KMS-11 (cell line): Measurements from ENCODE around the gene CLIC6.

Experiments used
- H2AFZ ChIP-seq: fragments of 200-600 bp; sonication (generic); 2 replicates; pipeline ENCODE4 v1.6.1; 2016; ENCODE audit warnings: antibody characterized with exemption, mixed run types, low read depth
- H3K27ac ChIP-seq: fragments of 200-600 bp; sonication (generic); 2 replicates; pipeline ENCODE4 v1.6.1; 2016; ENCODE audit warnings: mild to moderate bottlenecking, mixed run types
- H3K27me3 ChIP-seq: fragments of 200-600 bp; sonication (generic); 2 replicates; pipeline ENCODE4 v1.6.1; 2017; ENCODE audit warnings: mild to moderate bottlenecking, low read depth, mixed run types, moderate library complexity; ENCODE audit not compliant: insufficient read depth
- H3K36me3 ChIP-seq: fragments of 200-600 bp; sonication (generic); 2 replicates; pipeline ENCODE4 v1.6.1; 2017; ENCODE audit warnings: mild to moderate bottlenecking, mixed run types; ENCODE audit not compliant: insufficient read depth
- H3K4me1 ChIP-seq: fragments of 200-600 bp; sonication (generic); 2 replicates; pipeline ENCODE4 v1.6.1; 2016; ENCODE audit warnings: mild to moderate bottlenecking, low read depth, mixed run types; ENCODE audit not compliant: poor library complexity, severe bottlenecking
- H3K4me2 ChIP-seq: fragments of 200-600 bp; sonication (generic); 2 replicates; pipeline ENCODE4 v1.7.0; 2016; ENCODE audit warnings: mild to moderate bottlenecking, mixed run types
- H3K4me3 ChIP-seq: fragments of 200-600 bp; sonication (generic); IDR thresholded peaks from 2 replicates; pipeline ENCODE4 v1.6.1; 2017; ENCODE audit warnings: low read depth, low read length, mixed read lengths; ENCODE audit not compliant: insufficient read depth
- H3K79me2 ChIP-seq: fragments of 200-600 bp; sonication (generic); 2 replicates; pipeline ENCODE4 v1.6.1; 2016; ENCODE audit warnings: low read depth, mixed run types; ENCODE audit not compliant: insufficient read depth
- H3K9ac ChIP-seq: fragments of 200-600 bp; sonication (generic); 2 replicates; pipeline ENCODE4 v1.6.1; 2016; ENCODE audit warnings: mild to moderate bottlenecking, mixed run types
- H4K20me1 ChIP-seq: fragments of 200-600 bp; sonication (generic); 2 replicates; pipeline ENCODE4 v1.6.1; 2016; ENCODE audit warnings: mild to moderate bottlenecking, mixed run types; ENCODE audit not compliant: insufficient read depth
- CTCF ChIP-seq: fragments of 200-600 bp; sonication (generic); conservative IDR thresholded peaks from 2 replicates; pipeline ENCODE4 v1.6.1; 2017; ENCODE audit warnings: low read depth, mild to moderate bottlenecking, antibody characterized with exemption, low read length, moderate library complexity, mixed read lengths

The CLIC6 gene

GRCh38 chr21:34726627-34727337 lies 58.0 kb downstream of the CLIC6 start:
- no peaks in the 10 kb centered on the region for H3K27me3 ChIP-seq
- H3K4me1 ChIP-seq = no peaks in the 10 kb centered on the region
- H4K20me1 ChIP-seq = no peaks in the 10 kb centered on the region
- no peaks in the 10 kb centered on the region for H3K36me3 ChIP-seq
- H3K27ac ChIP-seq = no peak overlapping the region
- no peak overlapping the region for H3K4me3 ChIP-seq
- no peak overlapping the region for H3K9ac ChIP-seq
- no peak for TF ChIP-seq CTCF
- H3K79me2 ChIP-seq = no peaks in the 10 kb centered on the region
- no peak overlapping the region for H2AFZ ChIP-seq
- H3K4me2 ChIP-seq = no peak overlapping the region

GRCh38 chr21:34728479-34728878 lies 59.7 kb downstream of the CLIC6 start:
- H3K4me2 ChIP-seq = no peak overlapping the region
- H3K4me1 ChIP-seq = no peaks in the 10 kb centered on the region
- TF ChIP-seq CTCF = no peak
- H3K36me3 ChIP-seq = no peaks in the 10 kb centered on the region
- H3K9ac ChIP-seq = no peak overlapping the region
- no peaks in the 10 kb centered on the region for H4K20me1 ChIP-seq
- no peak overlapping the region for H2AFZ ChIP-seq
- no peaks in the 10 kb centered on the region for H3K27me3 ChIP-seq
- H3K4me3 ChIP-seq = no peak overlapping the region
- no peaks in the 10 kb centered on the region for H3K79me2 ChIP-seq
- H3K27ac ChIP-seq = no peak overlapping the region

GRCh38 chr21:34730194-34730593 lies 61.4 kb downstream of the CLIC6 start:
- H4K20me1 ChIP-seq = no peaks in the 10 kb centered on the region; the same call in 1 of the 2 replicates
- H3K4me3 ChIP-seq = no peak overlapping the region
- H3K9ac ChIP-seq = no peak overlapping the region
- H3K4me1 ChIP-seq = no peaks in the 10 kb centered on the region
- H3K27ac ChIP-seq = no peak overlapping the region
- no peak overlapping the region for H3K4me2 ChIP-seq
- no peaks in the 10 kb centered on the region for H3K79me2 ChIP-seq
- no peaks in the 10 kb centered on the region for H3K36me3 ChIP-seq
- H2AFZ ChIP-seq = no peak overlapping the region
- H3K27me3 ChIP-seq = no peaks in the 10 kb centered on the region
- no peak for TF ChIP-seq CTCF

GRCh38 chr21:34730756-34731445 lies 62.1 kb downstream of the CLIC6 start:
- no peaks in the 10 kb centered on the region for H3K36me3 ChIP-seq

More at GRCh38 chr21:34730756-34731445, 62.1 kb downstream of the CLIC6 start:
- no peak for TF ChIP-seq CTCF
- Histone ChIP-seq H3K79me2 (no peaks in the 10 kb centered on the region), H3K4me3 (no peak overlapping the region), H3K4me2 (no peak overlapping the region), H4K20me1 (no peaks in the 10 kb centered on the region; the same call in 1 of the 2 replicates), H3K4me1 (no peaks in the 10 kb centered on the region), H2AFZ (no peak overlapping the region), H3K9ac (no peak overlapping the region), H3K27ac (no peak overlapping the region), H3K27me3 (no peaks in the 10 kb centered on the region)
